ENCODE results near the gene JMY.

- TF ChIP-seq, protein P1, sequence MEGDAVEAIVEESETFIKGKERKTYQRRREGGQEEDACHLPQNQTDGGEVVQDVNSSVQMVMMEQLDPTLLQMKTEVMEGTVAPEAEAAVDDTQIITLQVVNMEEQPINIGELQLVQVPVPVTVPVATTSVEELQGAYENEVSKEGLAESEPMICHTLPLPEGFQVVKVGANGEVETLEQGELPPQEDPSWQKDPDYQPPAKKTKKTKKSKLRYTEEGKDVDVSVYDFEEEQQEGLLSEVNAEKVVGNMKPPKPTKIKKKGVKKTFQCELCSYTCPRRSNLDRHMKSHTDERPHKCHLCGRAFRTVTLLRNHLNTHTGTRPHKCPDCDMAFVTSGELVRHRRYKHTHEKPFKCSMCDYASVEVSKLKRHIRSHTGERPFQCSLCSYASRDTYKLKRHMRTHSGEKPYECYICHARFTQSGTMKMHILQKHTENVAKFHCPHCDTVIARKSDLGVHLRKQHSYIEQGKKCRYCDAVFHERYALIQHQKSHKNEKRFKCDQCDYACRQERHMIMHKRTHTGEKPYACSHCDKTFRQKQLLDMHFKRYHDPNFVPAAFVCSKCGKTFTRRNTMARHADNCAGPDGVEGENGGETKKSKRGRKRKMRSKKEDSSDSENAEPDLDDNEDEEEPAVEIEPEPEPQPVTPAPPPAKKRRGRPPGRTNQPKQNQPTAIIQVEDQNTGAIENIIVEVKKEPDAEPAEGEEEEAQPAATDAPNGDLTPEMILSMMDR (IDR thresholded peaks at IDR 0.05; ENCODE audit: low read length) = no peak
- TF ChIP-seq EZH2 (optimal IDR thresholded peaks at IDR 0.05; ENCODE audit: low read depth, low read length) (no peak), EZH2phosphoT487 (IDR thresholded peaks at IDR 0.05; ENCODE audit: low read length) (no peak)
These were observed 10.9 kb upstream of the JMY start for GRCh38 chr5:79225026-79225425.

All from MM.1S (cell line).